Measurements from ENCODE around the gene CRAT.
"Not testable (repeated sequence)": the region's sequence is repeated elsewhere in the genome, so short reads cannot be mapped to it uniquely, and the experiment has no call there.

Gene CRAT

DNA sequence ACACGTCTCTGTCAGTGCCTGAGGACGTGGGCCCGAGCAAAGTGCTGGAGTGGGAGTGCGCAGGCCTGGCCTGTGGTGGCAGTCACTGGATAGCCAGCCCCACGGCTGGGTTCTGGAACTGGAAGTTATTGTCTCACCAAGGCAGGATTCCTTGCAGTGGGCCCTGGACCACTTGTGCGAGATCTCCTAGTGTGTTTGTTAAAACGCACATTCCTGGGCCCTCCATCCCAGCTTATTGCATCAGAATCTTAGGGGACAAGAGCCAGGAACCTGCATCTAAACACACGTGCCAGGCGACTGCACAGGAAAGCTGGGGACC, 27.5 kb upstream of the CRAT start:
- DNase-seq: no peak

DNA sequence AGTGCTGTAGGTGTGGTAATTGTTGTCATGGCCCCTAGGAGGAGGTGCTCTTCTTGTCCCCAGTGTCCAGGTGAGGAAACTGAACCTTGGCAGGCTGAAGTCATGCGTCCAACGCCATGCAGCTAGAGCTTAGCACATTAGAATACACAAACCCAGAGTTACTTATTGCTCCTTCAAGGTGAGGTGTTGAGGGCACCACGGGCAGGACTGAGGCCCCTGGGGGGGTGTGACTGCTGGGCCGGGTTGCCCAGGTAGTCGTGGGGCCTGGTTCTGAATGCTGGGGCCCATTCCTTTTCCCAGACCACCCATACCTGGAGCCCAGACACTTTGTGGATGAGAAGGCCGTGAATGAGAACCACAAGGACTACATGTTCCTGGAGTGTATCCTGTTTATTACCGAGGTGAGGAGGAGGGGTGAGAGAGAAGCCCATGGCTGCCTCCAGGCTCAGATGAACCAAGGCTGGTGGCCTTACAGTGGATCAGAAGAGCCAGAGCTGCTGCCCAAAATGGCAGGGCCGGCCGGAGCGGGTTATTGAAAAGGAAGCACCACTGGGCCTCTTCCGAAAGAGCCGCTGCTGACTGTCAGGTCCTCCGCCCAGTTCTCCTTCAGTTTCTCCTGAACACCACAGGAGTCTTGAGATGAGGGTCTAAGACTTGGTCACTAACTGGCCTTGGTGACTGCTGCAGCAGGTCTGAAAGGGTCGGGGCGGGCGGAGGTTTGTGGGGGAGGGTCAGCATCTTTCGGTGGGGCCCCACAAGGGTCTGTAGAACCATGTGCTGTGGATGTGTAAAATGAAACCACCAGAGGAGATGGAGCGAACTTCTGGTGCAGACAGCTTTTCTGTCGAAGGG, 26.9 kb upstream of the CRAT start:
- no peak for DNase-seq

DNA sequence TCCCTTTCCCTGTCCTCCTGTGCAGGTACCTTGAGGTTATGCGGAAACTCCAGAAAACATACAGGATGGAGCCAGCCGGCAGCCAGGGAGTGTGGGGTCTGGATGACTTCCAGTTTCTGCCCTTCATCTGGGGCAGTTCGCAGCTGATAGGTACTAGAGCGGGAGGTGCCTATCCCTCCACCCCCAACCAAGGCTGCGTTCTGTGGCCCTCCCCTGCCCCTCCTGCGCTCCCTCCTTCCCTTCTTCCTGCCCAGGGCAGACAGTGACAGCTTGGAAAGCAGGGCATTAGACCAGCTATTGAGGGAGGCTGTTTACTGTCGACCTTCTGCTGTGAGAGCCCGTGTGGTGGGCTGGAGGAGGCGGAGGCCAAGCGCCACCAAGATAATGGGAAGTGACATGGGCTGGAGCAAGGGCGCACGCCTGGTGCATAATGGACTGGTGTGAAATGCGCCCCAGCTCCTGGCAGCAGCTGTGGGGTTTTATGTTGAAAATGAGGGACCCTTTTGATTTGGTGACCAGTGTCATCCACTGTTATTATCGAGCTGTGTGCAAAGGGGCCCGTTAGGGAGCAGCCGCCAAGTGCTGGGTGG, 25.9 kb upstream of the CRAT start:
- DNase-seq: no peak

DNA sequence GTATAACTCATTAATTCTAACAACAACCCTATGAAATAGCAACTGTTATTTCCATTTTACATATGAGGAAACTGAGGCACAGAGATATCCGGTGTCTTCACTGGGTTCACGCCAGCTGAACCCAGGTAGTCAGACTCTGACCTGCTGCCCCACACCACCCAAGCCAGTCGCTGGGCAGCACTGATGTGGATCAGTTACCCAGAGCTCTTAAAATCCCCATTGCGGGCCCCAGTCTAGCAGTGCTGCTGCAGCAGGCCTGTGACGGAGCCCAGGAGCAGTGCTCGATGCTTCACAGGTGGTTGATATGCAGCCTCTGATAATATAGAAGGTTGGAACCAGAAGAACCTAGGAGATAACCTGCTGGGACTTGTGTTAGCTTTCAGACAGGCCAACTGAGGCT, 24.9 kb upstream of the CRAT start:
- DNase-seq: no peak

DNA sequence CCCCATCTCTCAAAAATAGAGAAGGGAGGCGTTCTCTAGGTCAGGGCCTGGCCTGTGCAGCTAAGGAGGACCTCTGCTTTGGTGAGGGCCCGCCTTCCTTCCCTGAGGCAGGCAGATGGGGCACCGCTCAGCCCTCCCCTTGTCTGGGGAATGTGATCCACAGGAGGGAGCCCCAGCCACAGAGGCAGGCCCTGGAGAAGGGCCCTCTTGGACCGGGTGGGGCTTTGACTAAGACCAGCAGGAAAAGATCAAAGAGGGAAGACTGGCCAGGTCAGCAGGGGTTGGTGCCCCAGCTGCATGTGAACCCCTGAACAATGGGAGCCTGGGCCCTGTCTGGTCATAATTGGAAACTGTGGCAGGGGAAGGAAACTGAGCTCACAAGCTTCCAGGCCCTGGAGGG, 22.5 kb upstream of the CRAT start:
- DNase-seq: no peak

DNA sequence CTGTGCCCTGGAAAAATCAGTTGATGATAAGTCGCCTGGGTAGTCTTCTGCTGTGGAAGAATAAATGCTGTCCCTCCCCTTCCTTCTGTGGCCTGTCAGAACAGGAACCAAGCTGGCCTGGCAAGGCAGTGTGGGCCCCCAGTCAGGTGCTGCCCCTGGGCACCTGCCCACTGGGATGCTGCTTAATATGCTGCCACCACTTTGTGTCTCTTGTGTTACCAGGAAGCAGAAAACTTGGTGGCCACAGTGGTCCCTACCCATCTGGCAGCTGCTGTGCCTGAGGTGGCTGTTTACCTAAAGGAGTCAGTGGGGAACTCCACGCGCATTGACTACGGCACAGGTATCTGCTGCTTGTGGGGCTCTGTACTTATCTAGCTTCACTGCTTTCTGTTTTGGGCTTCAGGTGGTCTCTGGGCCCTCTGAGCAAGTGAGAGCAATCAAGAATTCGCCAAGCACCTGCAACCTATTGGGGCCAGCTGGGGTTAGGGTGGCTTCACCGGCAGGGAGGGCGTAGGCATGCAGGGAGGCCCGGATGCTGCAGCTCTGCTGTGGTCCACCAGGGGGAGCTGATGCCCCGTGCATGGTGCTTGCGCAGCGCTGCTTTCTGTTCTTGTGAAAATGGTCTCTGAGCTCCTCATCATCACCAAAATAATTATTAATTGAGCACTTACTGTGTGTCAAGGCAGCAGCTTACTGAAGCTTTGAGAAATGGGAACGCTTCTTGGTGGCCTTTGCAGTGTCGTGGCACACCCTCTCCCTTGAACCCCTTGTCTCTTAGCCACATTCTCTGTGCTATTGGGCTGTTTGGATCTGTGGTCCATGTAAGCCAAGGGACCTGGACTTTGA, 20.9 kb upstream of the CRAT start:
- peak; percentile 51 for DNase-seq

DNA sequence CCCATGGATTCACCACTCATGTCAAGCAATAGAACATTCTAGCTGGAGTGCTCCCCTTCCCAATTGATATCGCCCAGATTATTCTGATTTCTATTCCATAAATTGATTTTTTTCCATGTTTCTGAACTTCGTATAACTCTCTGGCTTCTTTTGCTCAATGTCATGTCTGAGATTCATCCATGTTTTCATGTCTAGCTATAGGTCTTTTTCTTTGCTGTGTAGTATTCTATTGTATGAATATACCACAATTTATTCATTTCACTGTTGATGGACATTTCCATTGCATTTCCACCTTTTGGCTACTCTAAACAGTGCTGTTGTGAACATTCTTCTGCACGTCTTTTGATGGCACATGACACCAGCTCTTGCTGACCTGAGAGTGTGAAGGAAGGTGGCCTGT, 20.2 kb upstream of the CRAT start:
- no peak for DNase-seq

DNA sequence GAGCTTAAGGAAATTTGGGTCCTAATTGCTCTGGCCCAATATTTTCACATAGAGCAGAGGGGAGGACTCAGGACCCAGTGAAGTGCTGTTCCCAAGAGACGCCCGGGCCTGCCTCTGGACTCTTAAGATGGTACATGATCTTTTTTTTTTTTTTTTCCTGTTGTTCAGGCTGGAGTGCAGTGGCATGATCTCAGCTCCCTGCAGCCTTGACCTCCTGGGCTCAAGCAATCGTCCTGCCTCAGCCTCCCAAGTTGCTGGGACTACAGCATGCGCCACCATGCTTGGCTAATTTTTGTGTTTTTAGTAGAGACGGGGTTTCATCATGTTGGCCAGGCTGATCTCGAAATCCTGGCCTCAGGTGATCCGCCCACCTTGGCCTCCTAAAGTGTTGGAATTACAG, 19.7 kb upstream of the CRAT start:
- not testable (repeated sequence) for DNase-seq

DNA sequence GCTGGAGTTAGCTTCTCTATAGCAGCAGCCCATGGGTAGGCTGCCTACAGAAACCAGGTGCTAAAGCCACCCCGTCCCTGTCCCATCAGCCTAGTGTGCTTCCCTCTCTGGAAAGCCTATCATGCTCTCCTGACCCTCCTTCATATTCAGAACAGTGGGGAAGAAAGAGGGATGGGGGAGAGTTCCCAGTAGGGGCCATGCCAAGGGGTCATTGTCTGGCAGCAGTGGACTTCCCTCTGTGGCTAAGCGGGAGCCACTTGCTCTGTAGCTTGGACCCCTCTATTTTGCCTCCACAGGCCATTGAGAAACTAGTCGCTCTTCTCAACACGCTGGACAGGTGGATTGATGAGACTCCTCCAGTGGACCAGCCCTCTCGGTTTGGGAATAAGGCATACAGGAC, 18.1 kb upstream of the CRAT start:
- DNase-seq: no peak

DNA sequence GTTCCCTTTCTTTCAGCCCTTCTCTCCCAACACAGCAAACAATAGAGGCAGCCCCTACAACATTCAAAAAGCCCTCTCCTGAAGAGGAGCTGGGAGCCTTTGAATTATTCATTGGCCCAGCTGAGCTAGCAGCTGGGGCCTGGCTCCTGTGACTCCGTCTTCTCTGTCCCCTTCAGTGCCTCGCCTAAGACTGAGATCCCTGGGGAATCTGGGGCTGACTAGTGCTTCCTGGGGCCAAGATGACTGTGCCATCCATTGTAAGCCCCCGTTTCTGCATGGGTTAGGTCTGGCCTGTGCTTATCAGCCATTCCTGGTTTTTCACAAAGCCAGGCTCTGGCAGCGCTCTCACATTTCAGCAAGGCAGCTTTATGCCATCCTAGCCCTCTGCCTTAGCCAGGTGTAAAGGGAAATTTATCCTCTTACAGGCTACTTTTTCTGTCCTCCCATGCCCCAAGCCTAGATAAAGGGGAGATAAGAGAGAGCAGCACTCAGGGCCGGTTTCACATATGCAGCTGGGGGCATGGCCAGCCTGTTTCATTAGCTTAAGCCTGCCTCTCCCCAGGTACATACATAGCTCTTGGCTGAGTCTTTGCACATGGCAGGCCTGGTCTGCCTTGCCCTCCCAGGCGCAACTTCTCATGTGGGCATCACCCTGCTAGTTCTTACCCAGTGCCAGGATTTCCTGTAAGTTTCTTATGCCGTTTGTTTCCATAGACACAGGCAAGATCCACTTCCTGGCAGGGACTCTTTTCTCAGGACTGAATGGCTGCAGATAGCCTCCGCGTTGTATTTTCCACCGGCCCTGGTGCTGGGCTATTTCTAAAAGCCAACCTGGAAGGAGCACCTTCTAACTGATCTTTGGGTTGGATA, 16.4 kb upstream of the CRAT start:
- DNase-seq: no peak

DNA sequence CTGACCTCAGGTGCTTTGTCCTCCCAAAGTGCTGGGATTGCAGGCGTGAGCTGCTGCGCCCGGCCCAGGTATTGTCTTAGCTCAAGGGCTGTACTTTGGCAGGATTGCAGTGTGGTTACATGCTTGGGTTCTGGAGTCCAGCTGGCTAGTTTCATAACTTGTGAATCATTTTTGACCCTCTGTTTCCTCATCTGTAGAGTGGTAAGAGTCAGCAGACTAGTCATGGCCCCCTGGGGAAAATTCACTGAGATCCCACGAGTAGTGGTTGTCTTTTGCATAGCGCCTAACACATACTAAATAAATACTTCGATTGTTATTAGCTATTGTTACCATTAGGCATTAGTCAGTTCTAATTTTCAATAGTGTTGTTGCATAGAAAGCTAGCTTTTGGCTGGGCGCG, 14.9 kb upstream of the CRAT start:
- peak; percentile 81 for DNase-seq

DNA sequence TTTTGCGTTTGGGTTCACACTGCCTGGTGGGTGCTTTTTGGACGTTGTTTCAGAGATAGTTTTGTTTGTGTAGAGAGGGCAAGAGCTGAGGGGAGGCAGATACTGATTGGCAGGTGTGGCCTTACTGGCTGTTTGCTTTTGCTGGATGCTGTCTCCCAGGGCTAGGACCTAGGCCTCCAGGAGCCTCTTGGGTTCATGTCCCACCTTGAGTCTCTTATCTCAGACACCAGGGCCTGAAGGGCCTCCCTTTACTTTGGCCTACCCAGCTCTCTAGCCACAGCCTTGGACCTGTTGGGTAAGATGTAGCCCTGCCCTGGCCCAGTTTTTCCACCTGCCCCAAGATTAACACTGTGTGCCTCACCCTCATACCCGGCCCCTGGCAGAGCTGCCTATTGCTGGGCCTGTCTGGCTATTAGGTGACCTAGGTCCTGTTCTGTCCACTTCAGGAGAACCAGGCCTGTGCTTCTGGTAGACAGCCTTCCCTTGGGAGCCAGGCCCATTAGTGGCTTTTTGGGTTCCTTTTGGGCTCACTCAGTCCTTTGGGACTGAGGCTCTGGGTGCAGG, 14.0 kb upstream of the CRAT start:
- no peak for DNase-seq

DNA sequence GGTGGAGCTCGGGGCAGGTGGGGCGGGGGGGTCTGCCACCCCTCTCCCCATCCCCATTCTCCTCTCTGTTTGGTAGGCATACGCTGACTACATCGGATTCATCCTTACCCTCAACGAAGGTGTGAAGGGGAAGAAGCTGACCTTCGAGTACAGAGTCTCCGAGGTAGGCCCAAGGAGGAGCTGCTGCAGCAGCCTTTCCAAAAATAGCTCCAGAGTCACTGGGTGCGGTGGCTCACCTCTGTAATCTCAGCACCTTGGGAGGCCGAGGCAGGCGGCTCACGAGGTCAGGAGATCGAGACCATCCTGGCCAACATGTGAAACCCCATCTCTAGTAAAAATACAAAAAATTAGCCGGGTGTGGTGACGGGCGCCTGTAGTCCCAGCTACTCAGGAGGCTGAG, 12.4 kb upstream of the CRAT start:
- not testable (repeated sequence) for DNase-seq

DNA sequence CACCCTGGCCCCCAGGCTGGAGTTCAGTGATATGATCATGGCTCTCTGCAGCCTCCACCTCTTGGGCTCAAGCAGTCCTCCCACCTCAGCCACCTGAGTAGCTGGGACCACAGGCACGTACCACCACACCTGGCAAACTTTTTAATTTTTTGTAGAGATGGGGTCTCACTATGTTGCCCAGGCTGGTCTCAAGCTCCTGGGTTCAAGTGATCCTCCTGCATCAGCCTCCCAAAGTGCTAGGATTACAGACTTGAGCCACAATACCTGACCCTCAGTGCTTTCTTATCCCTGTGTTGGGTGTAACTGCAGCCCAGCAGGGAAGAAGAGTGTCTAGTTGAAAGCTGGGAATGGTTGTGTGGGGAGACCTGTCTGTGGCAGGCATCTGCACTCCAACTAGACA, 11.5 kb upstream of the CRAT start:
- no peak for DNase-seq

DNA sequence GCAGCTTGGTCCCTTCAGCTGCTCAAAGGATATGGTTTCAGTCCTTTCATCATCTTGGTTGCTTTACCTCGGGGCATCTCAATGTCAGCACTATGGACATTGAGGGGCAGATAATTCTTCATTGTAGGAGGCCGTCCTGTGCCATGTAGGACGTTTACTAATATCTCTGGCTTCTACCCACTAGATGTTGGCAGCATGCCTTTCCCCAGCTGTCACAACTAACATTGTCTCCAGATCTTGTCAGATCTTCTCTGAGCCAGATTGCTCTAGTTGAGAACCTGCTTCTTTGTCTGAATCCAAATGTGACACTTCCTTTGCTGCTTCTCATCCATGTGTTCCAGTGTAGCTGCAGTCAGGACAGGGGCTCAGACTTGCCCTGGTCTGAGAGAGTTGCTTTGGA, 10.9 kb upstream of the CRAT start:
- DNase-seq: no peak

DNA sequence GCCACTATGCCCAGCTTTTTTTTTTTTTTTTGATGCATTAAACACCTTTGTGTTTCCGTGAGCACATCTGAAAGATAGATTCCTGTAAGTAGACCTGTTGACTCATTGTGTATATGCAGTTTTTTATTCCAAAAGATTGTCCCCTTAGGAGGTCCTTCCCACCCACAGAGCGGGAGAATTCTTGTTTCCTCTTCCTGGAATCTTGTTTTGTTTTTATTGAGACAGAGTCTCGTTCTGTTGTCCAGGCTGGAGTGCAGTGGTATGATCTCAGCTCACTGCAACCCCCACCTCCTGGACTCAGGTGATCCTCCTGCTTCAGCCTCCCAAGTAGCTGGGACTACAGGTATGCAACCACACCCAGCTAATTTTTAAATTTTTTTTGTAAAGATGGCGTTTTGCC, 8.2 kb upstream of the CRAT start:
- DNase-seq: no peak

DNA sequence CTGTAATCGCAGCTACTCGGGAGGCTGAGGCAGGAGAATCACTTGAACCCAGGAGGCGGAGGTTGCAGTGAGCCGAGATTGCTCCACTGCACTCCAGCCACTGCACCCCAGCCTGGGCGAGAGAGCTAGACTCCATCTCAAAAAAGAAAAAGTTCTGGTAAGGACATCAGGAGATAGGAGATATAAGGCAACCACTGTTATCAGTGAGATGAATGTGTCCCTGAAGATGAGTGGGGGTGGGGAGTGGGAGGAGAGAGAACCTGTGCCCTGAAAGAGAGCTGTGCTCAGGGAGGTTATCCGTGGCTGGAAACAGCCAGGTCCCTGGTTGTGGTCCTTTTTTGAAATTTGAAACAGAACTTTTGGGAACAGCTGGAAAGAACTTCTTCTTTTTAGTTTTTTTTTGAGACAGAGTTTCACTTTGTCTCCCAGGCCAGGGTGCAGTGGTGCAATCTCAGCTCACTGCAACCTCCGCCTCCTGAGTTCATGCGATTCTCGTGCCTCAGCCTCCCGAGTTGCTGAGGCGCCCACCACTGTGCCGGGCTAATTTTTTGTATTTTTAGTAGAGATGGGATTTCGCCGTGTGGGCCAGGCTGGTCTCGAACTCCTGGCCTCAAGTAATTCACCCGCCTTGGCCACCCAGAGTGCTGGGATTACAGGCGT, 3.2 kb upstream of the CRAT start:
- no peak for DNase-seq

DNA sequence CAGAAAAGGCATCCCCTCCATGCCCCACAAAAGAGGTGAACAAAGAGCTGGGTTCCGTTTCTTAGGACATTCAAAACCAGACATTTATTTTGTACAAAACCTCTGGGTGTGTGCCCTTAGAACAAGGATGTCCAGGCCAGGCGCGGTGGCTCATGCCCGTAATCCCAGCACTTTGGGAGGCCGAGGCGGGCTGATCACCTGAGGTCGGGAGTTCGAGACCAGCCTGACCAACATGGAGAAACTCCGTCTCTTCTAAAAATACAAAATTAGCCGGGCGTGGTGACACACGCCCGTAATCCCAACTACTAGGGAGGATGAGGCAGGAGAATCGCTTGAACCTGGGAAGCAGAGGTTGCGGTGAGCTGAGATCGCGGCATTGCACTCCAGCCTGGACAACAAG, 1.9 kb upstream of the CRAT start:
- not testable (repeated sequence) for DNase-seq

DNA sequence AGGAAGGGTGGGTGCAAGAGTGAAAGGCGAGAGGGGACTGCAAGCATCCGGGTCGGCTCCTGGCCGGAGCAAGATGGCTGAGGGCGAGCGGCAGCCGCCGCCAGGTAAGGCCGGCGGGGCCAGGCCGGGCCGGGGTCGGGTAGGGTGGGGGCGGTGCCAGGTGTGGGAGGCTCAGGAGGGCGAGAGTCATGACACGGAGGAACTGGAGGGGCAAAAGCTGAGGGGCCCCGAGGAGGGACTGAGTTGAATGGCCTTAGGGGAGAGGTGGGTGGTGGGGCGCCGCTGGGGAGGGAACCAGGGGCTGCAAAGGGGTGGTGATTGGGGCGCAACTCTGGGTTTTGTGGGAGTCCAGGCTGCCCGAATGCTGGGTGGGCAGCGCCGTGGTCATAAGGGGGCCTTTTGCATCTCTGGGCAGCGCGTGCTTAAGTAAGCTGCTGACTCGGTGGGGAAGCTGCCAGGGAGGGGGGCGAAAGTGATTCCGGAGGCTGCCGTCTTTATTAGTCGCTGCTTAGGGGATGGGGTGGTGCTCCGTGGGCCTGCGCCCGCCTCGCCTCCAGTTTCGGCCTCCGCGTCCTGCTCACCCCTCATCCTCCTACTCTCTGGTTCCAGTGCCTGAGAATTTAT, 1.0 kb upstream of the CRAT start:
- no peak for DNase-seq

DNA sequence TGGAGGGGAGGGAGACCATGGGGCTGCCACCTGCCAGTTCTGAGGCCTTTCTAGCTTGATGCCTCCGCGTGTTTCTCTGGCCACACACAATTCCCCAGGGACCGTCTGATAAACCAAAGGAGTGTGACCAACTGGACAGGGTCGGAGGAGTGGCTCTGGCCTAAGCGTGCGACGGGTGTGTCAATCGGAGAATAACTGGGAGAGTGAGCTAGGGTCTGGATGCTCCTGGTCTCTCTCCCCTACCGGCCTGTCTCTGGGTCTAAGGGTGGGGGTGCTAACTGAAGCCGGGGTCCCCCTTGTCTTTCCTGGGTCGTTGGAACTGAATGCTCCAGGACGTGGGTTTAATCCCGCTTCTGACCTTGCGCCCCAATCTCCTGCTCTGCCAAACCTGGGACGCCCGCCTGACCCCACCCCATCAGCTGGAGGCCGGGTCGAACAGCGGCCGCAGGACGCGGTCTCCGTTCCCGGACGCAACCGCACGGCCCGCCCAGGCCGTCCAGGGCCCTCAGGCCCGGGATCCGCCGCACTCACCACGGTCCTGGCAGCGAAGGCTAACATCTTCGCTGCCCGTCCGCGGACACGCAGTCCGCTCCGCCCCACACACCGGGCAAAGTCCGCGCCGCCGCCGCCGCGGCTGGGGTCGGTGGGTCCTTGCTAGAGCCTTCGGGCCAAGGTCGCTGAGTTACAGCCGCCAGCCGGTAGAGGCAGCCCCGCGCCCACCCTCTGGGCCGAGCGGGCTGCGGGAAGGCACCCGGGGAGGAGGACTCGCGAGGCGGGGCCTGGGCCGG, 447 bp downstream of the CRAT start:
- DNase-seq: peak; percentile 9

DNA sequence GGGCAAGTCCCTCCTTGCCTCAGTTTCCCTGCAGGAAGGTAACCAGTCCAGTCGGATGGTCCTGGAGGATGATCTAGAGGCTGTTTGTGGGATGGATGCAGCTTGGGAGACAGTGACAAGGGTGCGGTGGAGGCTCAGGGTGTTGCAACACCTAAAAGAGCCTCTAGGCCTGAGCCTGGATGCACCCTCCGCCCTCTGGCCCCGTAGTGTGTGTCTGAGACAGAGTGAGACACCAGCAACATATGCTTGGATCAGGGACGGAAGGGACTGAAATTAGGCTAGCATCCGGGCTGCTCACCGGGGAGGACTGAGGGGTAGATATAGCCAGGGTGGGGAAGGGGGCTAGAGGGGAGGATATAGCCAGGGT, 1.1 kb downstream of the CRAT start:
- DNase-seq: no peak

Measured in T1000 (cell line).